GM19351 (cell line): Measurements from ENCODE around the gene PI3.

Source experiments
- ATAC-seq: cut with Tn5 transposase; IDR thresholded peaks from one replicate; pipeline ENCODE4 v1.9.1; 2021; ENCODE audit warnings: mild to moderate bottlenecking, moderate library complexity; ENCODE audit not compliant: unreplicated experiment

PI3 gene

DNA sequence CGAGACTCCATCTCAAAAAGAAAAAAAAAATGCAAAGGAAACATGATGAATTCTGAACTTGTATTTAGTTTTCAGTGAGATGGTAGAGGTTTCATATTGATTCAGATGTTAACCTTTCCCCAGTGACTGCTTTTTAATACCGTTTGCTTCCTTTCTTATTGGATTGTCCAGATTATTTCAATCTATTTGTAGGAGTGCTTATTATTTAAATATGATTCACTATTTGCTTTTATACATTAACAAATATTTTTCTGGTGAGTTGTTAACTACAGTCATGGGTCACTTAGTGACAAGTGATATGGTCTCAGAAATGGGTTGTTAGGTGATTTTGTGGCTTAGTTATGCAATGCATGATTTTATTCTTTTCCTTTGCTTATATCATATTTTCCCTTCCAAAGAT lies 8.4 kb downstream of the PI3 start:
- no peak for ATAC-seq

DNA sequence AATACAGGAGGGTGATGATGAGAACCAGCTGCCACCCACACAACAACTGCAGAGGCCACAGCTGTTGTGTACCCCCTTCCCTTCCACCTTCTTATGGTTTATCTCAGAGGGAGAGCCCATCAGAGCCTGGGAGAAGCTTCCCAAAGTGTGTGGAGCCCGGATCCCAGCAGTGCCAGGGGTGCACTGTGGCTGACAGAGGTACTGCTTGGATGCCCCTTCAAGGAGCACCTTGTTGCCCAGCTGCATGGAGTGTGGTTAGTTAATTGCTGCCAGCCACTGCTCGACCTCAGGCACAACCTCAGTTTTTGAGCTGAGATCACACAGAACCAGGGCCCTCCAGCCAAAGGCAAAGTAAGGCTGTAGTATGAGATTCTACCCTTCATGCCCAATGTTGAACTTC lies 13.0 kb downstream of the PI3 start:
- no peak for ATAC-seq

DNA sequence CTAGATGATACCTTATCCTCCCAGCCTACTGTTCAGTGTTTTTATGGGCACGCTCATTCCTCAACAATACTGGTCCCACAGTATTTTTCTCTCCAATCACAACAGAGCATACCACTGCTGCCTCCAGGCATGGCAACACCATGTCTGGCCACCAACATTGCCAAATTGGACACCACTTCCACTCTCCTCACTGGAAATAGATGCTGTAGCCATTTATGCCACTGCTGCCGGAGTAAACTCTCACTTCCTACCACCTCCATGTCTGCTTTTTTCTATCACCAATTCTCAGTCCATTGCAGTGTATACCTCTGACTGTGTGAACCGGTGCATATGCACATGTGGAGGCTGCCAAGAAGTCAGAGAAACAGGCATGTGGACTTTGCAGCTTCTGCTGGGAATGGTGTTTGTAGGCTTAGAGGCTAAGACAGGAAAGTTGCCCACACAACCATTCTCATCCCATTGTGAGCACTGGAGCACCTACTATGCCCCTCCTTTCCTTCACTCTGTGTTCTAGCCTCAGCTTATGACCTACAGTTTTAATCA lies 14.4 kb downstream of the PI3 start:
- ATAC-seq = no peak

DNA sequence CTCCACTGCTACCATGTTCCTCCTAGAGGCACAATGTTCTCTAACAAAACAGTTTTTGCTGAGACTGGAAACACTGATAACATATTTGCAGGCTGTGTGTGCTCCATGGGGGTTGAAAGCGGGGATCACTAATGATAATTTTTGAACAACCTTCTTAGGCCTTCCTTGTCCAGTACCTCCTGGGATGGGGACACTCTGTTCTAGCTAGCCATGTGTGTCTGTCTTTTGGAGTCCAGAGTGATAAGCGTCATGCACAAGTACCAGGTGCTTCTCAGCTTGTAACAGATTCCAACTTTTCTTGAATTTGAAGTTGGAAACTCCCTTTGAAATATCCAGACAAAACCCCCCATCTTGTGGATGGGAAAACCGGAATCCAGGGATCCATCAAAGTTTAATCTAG lies 15.2 kb downstream of the PI3 start:
- ATAC-seq = no peak

DNA sequence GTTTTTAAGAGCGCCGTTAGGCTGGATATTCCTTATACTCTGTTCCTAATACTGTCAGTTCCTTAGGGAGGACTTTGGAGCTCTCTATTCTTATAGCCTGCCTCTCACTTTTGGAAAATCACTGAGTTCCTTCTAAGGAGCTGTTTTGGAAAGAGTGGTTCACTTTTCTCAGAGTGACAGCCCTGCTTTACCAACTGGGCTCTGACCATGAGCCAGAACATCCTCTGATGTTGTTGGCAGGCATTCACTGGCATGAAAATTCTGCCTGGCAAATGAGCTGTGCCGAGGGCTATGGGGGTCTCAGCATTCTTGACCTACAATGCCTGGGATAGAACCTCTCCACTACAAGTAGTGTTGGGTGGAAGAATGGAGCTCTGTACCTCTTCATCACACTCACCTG lies 17.2 kb downstream of the PI3 start:
- no peak for ATAC-seq

DNA sequence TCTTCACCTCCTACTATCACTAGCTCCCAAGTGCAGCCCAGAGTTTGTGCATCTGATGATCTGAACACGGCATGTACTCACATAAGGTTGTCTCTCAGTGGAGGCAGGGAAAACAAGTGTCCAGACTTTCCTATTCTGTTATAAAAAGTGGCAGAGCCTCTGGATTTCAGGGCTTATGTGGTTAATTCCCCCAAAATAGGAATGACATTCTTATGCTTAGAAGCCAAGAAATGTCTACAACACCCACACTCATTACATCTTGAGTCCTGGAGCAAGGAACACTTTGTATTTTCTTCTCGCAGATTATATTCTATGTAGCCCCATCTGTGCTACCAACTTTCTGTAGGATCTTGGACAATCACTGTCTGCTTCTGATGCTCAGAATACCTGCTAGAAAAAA lies 18.6 kb downstream of the PI3 start:
- no peak for ATAC-seq

DNA sequence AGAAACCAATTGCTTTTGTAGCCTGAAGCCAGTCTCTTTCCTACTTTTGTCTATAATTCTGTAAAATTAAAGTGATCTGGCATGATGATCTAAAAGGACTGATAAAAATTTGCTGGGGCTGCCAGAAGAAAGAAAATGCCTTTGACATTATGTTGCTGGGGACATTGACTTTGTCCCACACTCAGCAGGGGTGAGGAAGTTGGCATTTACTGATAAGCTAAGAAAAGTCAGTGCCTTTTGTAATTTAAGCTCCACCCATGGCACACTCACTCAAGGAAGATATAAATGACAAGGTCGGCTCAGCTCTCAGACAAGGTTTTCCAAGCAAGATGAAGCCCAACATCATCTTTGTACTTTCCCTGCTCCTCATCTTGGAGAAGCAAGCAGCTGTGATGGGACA lies 32.0 kb downstream of the PI3 start, which contains the start of gene SEMG1:
TSS of gene SEMG1 (plus strand) at position 309 of the 400 bp plus-strand sequence. CDS start at position 330, 21 bp downstream.
- no peak for ATAC-seq

DNA sequence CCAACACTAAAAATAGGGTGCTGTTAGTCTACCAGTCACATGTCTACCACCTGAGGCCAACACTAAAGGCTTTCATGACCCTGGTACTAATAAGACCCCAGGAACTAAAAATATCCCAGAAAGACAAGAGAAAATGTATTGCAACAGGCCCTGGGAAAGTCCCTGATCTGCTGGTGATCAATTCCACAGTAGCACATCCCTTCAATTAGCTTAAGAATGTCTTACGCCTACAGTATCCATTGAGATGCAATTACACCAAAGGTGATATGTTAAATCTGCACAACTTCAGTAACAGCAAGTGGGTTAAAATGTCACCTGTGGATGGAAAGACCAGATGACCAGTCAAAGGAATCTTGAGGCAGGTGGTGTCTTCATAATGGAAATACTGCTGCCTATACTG lies 35.2 kb downstream of the PI3 start:
- ATAC-seq = no peak

DNA sequence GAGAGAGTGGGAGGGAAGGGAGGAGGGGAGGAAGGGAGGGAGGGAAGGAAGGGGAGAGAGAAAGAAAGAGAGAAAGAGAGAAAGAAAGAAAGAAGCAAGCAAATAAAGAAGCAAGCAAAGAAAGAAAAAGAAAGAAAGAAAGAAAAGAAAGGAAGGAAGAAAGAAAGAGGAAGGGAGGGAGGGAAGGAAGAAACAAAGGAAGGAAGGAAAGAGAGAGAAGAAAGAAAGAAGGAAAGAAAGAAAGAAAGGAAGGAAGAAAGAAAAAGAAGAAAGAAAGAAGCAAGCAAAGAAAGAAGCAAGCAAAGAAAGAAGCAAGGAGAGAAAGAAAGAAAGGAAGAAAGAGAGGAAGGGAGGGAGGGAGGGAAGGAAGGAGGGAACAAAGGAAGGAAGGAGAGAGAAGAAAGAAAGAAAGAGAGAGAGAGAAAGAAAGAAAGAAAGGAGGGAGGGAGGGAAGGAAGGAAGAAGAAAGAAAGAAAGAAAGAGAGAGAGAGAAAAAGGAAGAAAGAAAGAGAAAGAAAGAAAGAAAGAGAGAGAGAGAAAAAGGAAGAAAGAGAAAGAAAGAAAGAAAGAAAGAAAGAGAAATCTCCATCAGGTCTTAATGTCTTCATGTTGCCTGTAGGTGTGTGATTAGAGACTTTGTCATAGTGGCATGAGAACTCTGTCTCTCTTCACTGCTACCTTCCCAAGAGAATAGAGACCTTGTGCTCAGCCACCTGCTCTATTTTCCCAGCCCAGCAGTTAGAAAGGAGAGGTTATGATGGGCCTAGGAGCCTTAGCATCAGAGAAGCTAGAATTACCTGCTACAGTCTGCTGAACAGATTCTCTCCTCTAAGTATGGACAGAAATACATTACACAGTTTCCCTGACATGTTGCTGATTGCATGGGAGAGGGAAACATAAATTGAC lies 37.1 kb downstream of the PI3 start:
- ATAC-seq = no peak

DNA sequence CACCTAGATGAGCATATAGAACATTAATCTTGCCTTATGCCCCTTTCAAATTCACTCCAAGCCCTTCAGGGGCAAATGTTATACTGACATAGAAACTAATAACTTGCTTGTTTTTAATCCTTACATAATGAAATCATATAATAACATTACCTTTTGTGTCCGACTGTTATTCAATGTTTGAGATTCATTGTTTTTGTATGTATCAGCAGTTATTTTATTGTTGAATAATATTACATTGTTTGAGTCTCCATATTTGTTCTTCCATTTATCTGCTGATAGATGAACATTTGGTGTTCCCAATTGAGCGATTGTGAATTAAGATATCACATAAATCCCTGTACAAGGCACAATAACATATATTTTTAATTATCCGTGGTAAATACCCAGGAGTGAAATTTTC lies 38.1 kb downstream of the PI3 start:
- no peak for ATAC-seq

DNA sequence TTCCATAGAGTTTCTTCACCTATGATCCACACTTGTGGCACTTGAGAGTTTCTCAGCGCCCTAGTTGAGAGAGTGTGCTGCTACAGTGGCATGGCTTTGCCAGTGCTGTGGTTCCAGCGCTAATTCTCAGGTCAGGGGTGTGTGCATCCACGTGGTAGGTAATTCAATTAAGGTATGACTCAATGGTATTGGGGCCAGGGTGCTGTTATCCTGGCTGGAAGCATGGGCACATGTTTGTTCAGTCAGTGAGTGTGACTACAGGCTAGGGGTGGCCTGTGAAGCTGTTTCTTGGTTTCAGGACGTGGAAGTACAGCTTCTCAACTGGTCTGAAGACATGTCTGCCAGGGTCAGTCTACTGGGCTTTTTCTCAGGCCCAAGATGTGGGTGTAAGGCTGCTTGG lies 43.4 kb downstream of the PI3 start:
- no peak for ATAC-seq

DNA sequence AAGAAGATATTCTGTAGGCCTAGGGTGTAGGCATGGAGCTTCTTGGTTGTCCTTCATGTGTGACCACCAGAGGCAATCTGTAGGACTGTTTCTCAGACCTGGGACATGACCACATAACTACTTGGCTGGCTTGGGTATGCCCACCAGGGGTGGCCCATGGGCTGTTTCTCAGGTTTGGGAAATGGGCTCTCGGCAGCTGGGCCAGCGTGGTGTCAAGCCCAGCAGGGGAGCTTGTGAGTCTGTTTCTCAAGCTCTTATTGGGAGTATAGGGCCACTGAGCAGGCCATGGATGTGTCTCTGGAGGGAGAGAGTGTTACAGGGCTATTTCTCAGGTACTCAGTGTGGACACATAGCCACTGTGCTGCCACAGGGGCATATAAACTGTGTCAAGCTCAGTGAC lies 43.9 kb downstream of the PI3 start:
- ATAC-seq = no peak

DNA sequence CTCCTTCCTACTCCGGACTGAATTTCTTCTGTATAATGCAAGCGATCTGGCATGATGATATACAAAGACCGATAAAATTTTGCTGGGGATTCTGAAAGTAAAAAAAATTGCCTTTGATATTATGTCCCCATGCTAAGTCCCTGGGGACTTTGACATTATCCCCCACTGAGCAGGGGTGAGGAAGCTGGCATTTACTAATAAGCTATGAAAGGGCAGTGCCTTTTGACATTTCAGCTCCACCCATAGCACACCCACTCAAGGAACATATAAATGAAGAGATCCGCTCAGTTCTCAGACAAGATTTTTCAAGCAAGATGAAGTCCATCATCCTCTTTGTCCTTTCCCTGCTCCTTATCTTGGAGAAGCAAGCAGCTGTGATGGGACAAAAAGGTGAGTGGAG lies 46.4 kb downstream of the PI3 start, which contains the start of gene SEMG2:
TSS of gene SEMG2 (plus strand) at position 298 of the 400 bp plus-strand sequence. CDS start at position 315, 17 bp downstream.
- ATAC-seq = no peak

DNA sequence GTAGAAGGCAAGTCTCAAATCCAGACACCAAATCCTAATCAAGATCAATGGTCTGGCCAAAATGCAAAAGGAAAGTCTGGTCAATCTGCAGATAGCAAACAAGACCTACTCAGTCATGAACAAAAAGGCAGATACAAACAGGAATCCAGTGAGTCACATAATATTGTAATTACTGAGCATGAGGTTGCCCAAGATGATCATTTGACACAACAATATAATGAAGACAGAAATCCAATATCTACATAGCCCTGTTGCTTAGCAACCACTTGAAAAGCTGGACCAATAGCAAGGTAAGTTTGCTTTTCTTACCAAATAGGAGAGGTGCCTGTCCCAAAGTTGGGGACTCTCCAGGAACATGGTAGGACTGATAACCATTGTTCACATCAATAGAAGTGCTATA lies 48.4 kb downstream of the PI3 start:
- no peak for ATAC-seq
